Neutrophil (primary cell): Measurements from ENCODE around the gene KLK5.
"Not testable (repeated sequence)": the region's sequence is repeated elsewhere in the genome, so short reads cannot be mapped to it uniquely, and the experiment has no call there.

Experiments used
- H3K27ac ChIP-seq: fragments of 200-600 bp; sonication (generic); 2 replicates; pipeline ENCODE4 v1.5.1; 2016; ENCODE audit warnings: mild to moderate bottlenecking, moderate library complexity
- H3K27me3 ChIP-seq: fragments of 200-600 bp; sonication (generic); 2 replicates; pipeline ENCODE4 v1.6.0; 2016; ENCODE audit warnings: mild to moderate bottlenecking
- H3K36me3 ChIP-seq: fragments of 200-600 bp; sonication (generic); 2 replicates; pipeline ENCODE4 v1.5.1; 2017
- H3K4me1 ChIP-seq, 2 experiments: fragments of 200-600 bp in 1 of 2; sonication (generic) in 1 of 2; 1 replicate in 1 of 2; 2 replicates in 1 of 2; pipeline versions ENCODE4 v1.5.1 to v1.6.1; 2013 to 2016; ENCODE audit warnings: low read depth in 1 of 2, low read length in 1 of 2, mild to moderate bottlenecking in 1 of 2, moderate library complexity in 1 of 2; ENCODE audit not compliant: control insufficient read depth in 1 of 2, insufficient read depth in 1 of 2
- H3K4me3 ChIP-seq, 2 experiments: fragments of 200-600 bp in 1 of 2; sonication (generic) in 1 of 2; 1 replicate in 1 of 2; 2 replicates in 1 of 2; pipeline ENCODE4 v1.5.1; 2013 to 2016; ENCODE audit warnings: low read depth in 1 of 2, low read length in 1 of 2, mild to moderate bottlenecking in 1 of 2, moderate library complexity in 1 of 2
- H3K9me3 ChIP-seq: fragments of 200-600 bp; sonication (generic); 2 replicates; pipeline ENCODE4 v1.5.1; 2016
- CTCF ChIP-seq: fragments of 200-600 bp; sonication (generic); IDR thresholded peaks from 2 replicates; pipeline ENCODE4 v1.5.1; 2016; ENCODE audit warnings: antibody characterized with exemption

Gene KLK5

GRCh38 chr19:50998061-50998460, 45.2 kb upstream of the KLK5 start:
- TF ChIP-seq CTCF = no peak

GRCh38 chr19:50994129-50994528, 41.3 kb upstream of the KLK5 start:
- no peak for TF ChIP-seq CTCF
- Histone ChIP-seq H3K27ac (no peak overlapping the region), H3K4me1 (no peaks in the 10 kb centered on the region)

More at GRCh38 chr19:50998061-50998460, 45.2 kb upstream of the KLK5 start:
- Histone ChIP-seq H3K27ac (no peak overlapping the region), H3K9me3 (no peaks in the 10 kb centered on the region), H3K4me1 (no peaks in the 10 kb centered on the region), H3K27me3 (peaks cover 30% of the 10 kb centered on the region), H3K4me3 (no peak overlapping the region), H3K36me3 (no peaks in the 10 kb centered on the region)

GRCh38 chr19:50992666-50993035, 39.8 kb upstream of the KLK5 start:
- TF ChIP-seq CTCF = no peak
- no peak overlapping the region for H3K4me3 ChIP-seq
- H3K27me3 ChIP-seq = peaks cover 21% of the 10 kb centered on the region
- no peaks in the 10 kb centered on the region for H3K36me3 ChIP-seq
- no peaks in the 10 kb centered on the region for H3K9me3 ChIP-seq
- no peaks in the 10 kb centered on the region for H3K4me1 ChIP-seq
- H3K27ac ChIP-seq = no peak overlapping the region

More at GRCh38 chr19:50994129-50994528, 41.3 kb upstream of the KLK5 start:
- H3K27me3 ChIP-seq = peaks cover 11% of the 10 kb centered on the region
- no peaks in the 10 kb centered on the region for H3K36me3 ChIP-seq
- H3K9me3 ChIP-seq = no peaks in the 10 kb centered on the region
- no peak overlapping the region for H3K4me3 ChIP-seq

GRCh38 chr19:50984416-50984815, 31.6 kb upstream of the KLK5 start:
- H3K4me1 ChIP-seq, H3K9me3 ChIP-seq, H3K36me3 ChIP-seq, H3K4me3 ChIP-seq, H3K27ac ChIP-seq: not testable (repeated sequence)
- H3K27me3 ChIP-seq = peaks cover 73% of the 10 kb centered on the region

- Histone ChIP-seq H3K36me3 (no peaks in the 10 kb centered on the region), H3K27ac (no peak within 1 kb of the TSS), H3K4me1 (no peaks in the 10 kb centered on the region), H3K4me3 (no peak within 1 kb of the TSS), H3K27me3 (peaks cover 71% of the 10 kb centered on the region), H3K9me3 (no peaks in the 10 kb centered on the region)
- no peak for TF ChIP-seq CTCF
Measured at GRCh38 chr19:50983625-50984292, 30.9 kb upstream of the KLK5 start, which contains the start of gene KLK7. KLK7 (minus strand) TSS chr19:50983917; CDS start chr19:50982399, 1,518 bp downstream.

- no peaks in the 10 kb centered on the region for H3K4me1 ChIP-seq
- no peak overlapping the region for H3K4me3 ChIP-seq
- no peak overlapping the region for H3K27ac ChIP-seq
- TF ChIP-seq CTCF = no peak
- peaks cover 59% of the 10 kb centered on the region for H3K27me3 ChIP-seq
- H3K9me3 ChIP-seq = no peaks in the 10 kb centered on the region
- H3K36me3 ChIP-seq = no peaks in the 10 kb centered on the region
Measured at GRCh38 chr19:50982186-50982585, 29.3 kb upstream of the KLK5 start.
